ENCODE results near the gene CBX8. TPM values are rescaled to one million over a fixed set of nuclear protein-coding genes. Genes with fewer than 3 reads are reported as not detected.
A peak's percentile ranks its signal among the peaks of the same experiment; 100 is the strongest.

The CBX8 gene
- total and polyA plus RNA-seq, 2 of the 8 experiments (the other 6 are each of a cell fraction or from before 2014, with no cell fraction given): 0.09 to 2.1 TPM

- no peak for TF ChIP-seq RXRA (IDR thresholded peaks at IDR 0.05; ENCODE audit: insufficient read depth, low read depth, low read length)
- no peak for TF ChIP-seq CREB1 (IDR thresholded peaks at IDR 0.05)
- peak; percentile 40; the same call in 1 of the 2 replicates for TF ChIP-seq MAX (IDR thresholded peaks at IDR 0.05)
- TF ChIP-seq SP1 (IDR thresholded peaks at IDR 0.05; ENCODE audit: low read depth, low read length): no peak
- TF ChIP-seq JUN (IDR thresholded peaks at IDR 0.05; ENCODE audit: low read depth, low read length): no peak
- no peak for TF ChIP-seq GABPA (IDR thresholded peaks at IDR 0.05; ENCODE audit: borderline replicate concordance, insufficient read depth, low read length)
- TF ChIP-seq SUZ12 (IDR thresholded peaks at IDR 0.05; ENCODE audit: low read length): no peak
- TF ChIP-seq BCL11A (IDR thresholded peaks at IDR 0.05; ENCODE audit: low read depth in 2 of 2, low read length in 2 of 2): no peak
- TF ChIP-seq CBX8 (IDR thresholded peaks at IDR 0.05; ENCODE audit: borderline replicate concordance, low read depth, low read length): peak; percentile 44; the same call in 1 of the 2 replicates
- TF ChIP-seq EZH2 (IDR thresholded peaks at IDR 0.05; ENCODE audit: low read depth, low read length, severe bottlenecking): no peak
- TF ChIP-seq RNF2 (IDR thresholded peaks at IDR 0.05; ENCODE audit: borderline replicate concordance, low read depth, low read length, missing control alignments, poor library complexity, severe bottlenecking): no peak
Observed at GRCh38 chr17:79843816-79844800, 47.2 kb upstream of the CBX8 start (continued).

Data from H1 (cell line).